WTC11 (cell line): Measurements from ENCODE around the gene CRY2. TPM values are rescaled to one million over a fixed set of nuclear protein-coding genes. Genes with fewer than 3 reads are reported as not detected.
A peak's percentile ranks its signal among the peaks of the same experiment; 100 is the strongest.

Experiments used
- ATAC-seq: fragments of 200-7000 bp; cut with Tn5 transposase; 2 replicates; pipeline ENCODE4 v1.10.0; 2021; ENCODE audit warnings: mild to moderate bottlenecking, moderate library complexity
- CTCF ChIA-PET: fragments of 300-600 bp; sonication (Branson Sonifier 250); formaldehyde crosslinking; loops from one replicate; lab custom pipeline; 2021; ENCODE audit warnings: antibody characterized with exemption; lab: Charles Lee
- POLR2A ChIA-PET: fragments of 350-600 bp; sonication (Branson Sonifier 250); formaldehyde crosslinking; loops from one replicate; lab custom pipeline; 2021; ENCODE audit warnings: antibody characterized with exemption; lab: Charles Lee
- DNase-seq: peaks from one replicate; pipeline ENCODE4 v3.0.0; 2021; ENCODE audit warnings: low spot score
- H3K27ac Mint-ChIP-seq: 2 replicates; pipeline ENCODE4 v1.8.0; 2021; ENCODE audit warnings: mixed read lengths
- H3K27me3 Mint-ChIP-seq: 2 replicates; pipeline ENCODE4 v1.8.0; 2021; ENCODE audit warnings: low read depth, mild to moderate bottlenecking, moderate library complexity, mixed read lengths
- H3K36me3 Mint-ChIP-seq: 2 replicates; pipeline ENCODE4 v1.8.0; 2021; ENCODE audit warnings: mixed read lengths
- H3K4me1 Mint-ChIP-seq: 2 replicates; pipeline ENCODE4 v1.8.0; 2022; ENCODE audit warnings: mixed read lengths
- H3K4me3 Mint-ChIP-seq: 2 replicates; pipeline ENCODE4 v1.8.0; 2021; ENCODE audit warnings: mild to moderate bottlenecking, moderate library complexity, mixed read lengths
- H3K9me3 Mint-ChIP-seq: 2 replicates; pipeline ENCODE4 v1.8.0; 2021; ENCODE audit warnings: mixed read lengths
- CBFB ChIP-seq: sonication (generic); formaldehyde crosslinking; IDR thresholded peaks from 2 replicates; pipeline ENCODE4 v1.8.1; 2022; ENCODE audit warnings: mild to moderate bottlenecking, low read depth, missing genetic modification reagents
- ELF4 ChIP-seq: sonication (generic); formaldehyde crosslinking; IDR thresholded peaks from 2 replicates; pipeline ENCODE4 v1.8.1; 2022; ENCODE audit warnings: low read depth, mild to moderate bottlenecking, moderate library complexity, missing genetic modification reagents
- ERG ChIP-seq: fragments of 250-450 bp; sonication (Bioruptor Pico); IDR thresholded peaks from 2 replicates; pipeline ENCODE4 v1.8.0; 2021; ENCODE audit warnings: mild to moderate bottlenecking
- ETV6 ChIP-seq: sonication (generic); formaldehyde crosslinking; IDR thresholded peaks from 2 replicates; pipeline ENCODE4 v1.8.1; 2022; ENCODE audit warnings: mild to moderate bottlenecking, missing genetic modification reagents
- JUN ChIP-seq: sonication (generic); formaldehyde crosslinking; IDR thresholded peaks from 2 replicates; pipeline ENCODE4 v1.8.0; 2023; ENCODE audit warnings: mild to moderate bottlenecking, missing genetic modification reagents
- KAT7 ChIP-seq: sonication (generic); formaldehyde crosslinking; IDR thresholded peaks from 2 replicates; pipeline ENCODE4 v1.8.1; 2023; ENCODE audit warnings: missing genetic modification reagents, mild to moderate bottlenecking, borderline replicate concordance
- MLX ChIP-seq: sonication (generic); formaldehyde crosslinking; IDR thresholded peaks from 2 replicates; pipeline ENCODE4 v1.8.1; 2023; ENCODE audit warnings: mild to moderate bottlenecking, missing genetic modification reagents, moderate library complexity
- MXD4 ChIP-seq: fragments of 250-450 bp; sonication (Bioruptor Pico); IDR thresholded peaks from 2 replicates; pipeline ENCODE4 v1.8.0; 2021; ENCODE audit warnings: mild to moderate bottlenecking, moderate library complexity, borderline replicate concordance
- SOX15 ChIP-seq: fragments of 250-450 bp; sonication (Bioruptor Pico); IDR thresholded peaks from 2 replicates; pipeline ENCODE4 v1.9.0; 2021; ENCODE audit warnings: mild to moderate bottlenecking
- TEAD1 ChIP-seq: sonication (generic); formaldehyde crosslinking; IDR thresholded peaks from 2 replicates; pipeline ENCODE4 v1.8.0; 2022; ENCODE audit warnings: mild to moderate bottlenecking, missing genetic modification reagents
- ZNF263 ChIP-seq: sonication (generic); formaldehyde crosslinking; IDR thresholded peaks from 2 replicates; pipeline ENCODE4 v1.8.1; 2022; ENCODE audit warnings: low read depth, mild to moderate bottlenecking, moderate library complexity, missing genetic modification reagents
- ZNF425 ChIP-seq: fragments of 250-450 bp; sonication (Bioruptor Pico); conservative IDR thresholded peaks from 2 replicates; pipeline ENCODE4 v1.9.0; 2021; ENCODE audit warnings: mild to moderate bottlenecking
- ZNF512 ChIP-seq: sonication (generic); formaldehyde crosslinking; IDR thresholded peaks from 2 replicates; pipeline ENCODE4 v1.8.1; 2022; ENCODE audit warnings: missing genetic modification reagents, borderline replicate concordance
- total RNA-seq: library from RNA; stranded (reverse); gene quantifications from 3 replicates; pipeline ENCODE4 v1.2.3, GENCODE V29; 2021
- TF ChIP-seq, protein P1 (sequence below): sonication (generic); formaldehyde crosslinking; conservative IDR thresholded peaks from 2 replicates; pipeline ENCODE4 v1.8.1; 2022; ENCODE audit warnings: mild to moderate bottlenecking, missing genetic modification reagents
- TF ChIP-seq, protein P2 (sequence below): sonication (generic); formaldehyde crosslinking; IDR thresholded peaks from 2 replicates; pipeline ENCODE4 v1.8.1; 2023; ENCODE audit warnings: mild to moderate bottlenecking, missing genetic modification reagents, borderline replicate concordance
- TF ChIP-seq, protein P3 (sequence below): sonication (generic); formaldehyde crosslinking; IDR thresholded peaks from 2 replicates; pipeline ENCODE4 v1.8.0; 2022; ENCODE audit warnings: mild to moderate bottlenecking, missing genetic modification reagents

The CRY2 gene
- total RNA-seq, 1 experiment from 2014 or later: 18.3 TPM

- no peak for TF ChIP-seq CBFB (CRISPR knock-in tag)
- TF ChIP-seq ZNF263 (CRISPR knock-in tag): peak; percentile 77; the same call in 1 of the 2 replicates
- H3K27ac Mint-ChIP-seq: peak overlapping the region; percentile 81; the same call in 1 of the 2 replicates
- ATAC-seq: peak; percentile 76
- ChIA-PET CTCF (interaction anchor here (1.0 to 2.3 kb wide), 5 partner anchors 9 to 81 kb away, joined by 4 to 6 read pairs (median 4); no protein-coding TSS in a partner anchor), POLR2A (no interaction called here)
- peak; percentile 39 for DNase-seq
- peaks cover 43% of the 10 kb centered on the region for H3K4me1 Mint-ChIP-seq
- no peaks in the 10 kb centered on the region for H3K9me3 Mint-ChIP-seq
- peaks cover 2% of the 10 kb centered on the region; the same call in 1 of the 2 replicates for H3K27me3 Mint-ChIP-seq
- no peaks in the 10 kb centered on the region; the same call in 1 of the 2 replicates for H3K36me3 Mint-ChIP-seq
- no peak overlapping the region for H3K4me3 Mint-ChIP-seq
Observed at GRCh38 chr11:45852712-45853101, 5.4 kb downstream of the CRY2 start.

DNA sequence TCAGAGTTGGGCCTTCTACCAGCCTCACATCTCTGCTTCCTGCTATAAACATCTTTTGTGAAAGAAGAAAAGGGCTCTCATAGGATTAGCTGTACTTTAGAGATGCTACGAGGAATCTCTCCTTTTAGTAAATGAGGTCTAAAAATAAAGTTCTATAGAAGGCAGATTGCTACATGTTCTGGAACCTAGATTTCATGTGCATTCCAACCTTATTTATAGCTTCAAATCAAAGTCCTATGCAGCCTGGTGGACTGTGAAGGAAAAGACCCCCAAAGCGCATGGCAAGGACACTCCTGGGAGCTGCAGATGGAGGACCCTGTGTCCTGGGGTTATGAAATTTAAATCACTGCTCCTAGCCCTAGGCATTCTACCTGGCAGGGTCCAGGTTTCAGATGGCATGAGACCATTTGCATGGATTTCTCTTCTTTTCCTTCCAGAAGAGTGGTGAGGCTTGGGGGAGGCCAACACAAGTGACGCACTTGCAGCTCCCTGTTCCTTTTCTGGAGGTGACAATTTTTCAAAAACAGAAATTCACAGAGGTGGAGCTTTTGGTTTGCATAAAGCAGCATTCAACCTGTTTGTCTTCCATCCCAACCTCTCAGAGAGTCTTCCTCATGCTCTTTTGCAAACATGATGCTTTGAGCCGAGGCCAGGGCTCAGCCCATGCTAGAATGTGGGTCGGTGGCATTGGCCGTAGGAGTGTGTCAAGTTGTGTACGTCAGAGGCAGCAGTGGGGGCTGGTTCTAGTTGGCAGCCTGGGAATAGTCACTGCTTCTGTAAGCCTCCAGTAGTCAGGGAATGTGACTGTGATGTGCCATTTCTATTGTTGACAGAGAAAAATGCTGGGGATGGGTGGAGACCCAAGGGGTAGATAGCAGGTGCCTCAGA is 6.3 kb downstream of the CRY2 start:
- Mint-ChIP-seq H3K27me3 (peaks cover 2% of the 10 kb centered on the region; the same call in 1 of the 2 replicates), H3K27ac (peak overlapping the region; percentile 41; the same call in 1 of the 2 replicates), H3K4me3 (no peak overlapping the region), H3K4me1 (peaks cover 41% of the 10 kb centered on the region), H3K9me3 (no peaks in the 10 kb centered on the region), H3K36me3 (no peaks in the 10 kb centered on the region; the same call in 1 of the 2 replicates)
- ChIA-PET POLR2A (no interaction called here), CTCF (interaction anchor here (1.2 to 2.3 kb wide), 2 partner anchors 9 to 82 kb away, joined by 4 to 6 read pairs; no protein-coding TSS in a partner anchor)
- DNase-seq (no peak), ATAC-seq (no peak)
- TF ChIP-seq MXD4 (CRISPR knock-in tag): no peak
- no peak for TF ChIP-seq SOX15 (CRISPR knock-in tag)
- TF ChIP-seq KAT7 (CRISPR knock-in tag): no peak
- TF ChIP-seq, protein P1, sequence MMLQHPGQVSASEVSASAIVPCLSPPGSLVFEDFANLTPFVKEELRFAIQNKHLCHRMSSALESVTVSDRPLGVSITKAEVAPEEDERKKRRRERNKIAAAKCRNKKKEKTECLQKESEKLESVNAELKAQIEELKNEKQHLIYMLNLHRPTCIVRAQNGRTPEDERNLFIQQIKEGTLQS: no peak
- no peak for TF ChIP-seq ZNF512 (CRISPR knock-in tag)
- TF ChIP-seq TEAD1 (CRISPR knock-in tag): no peak
- TF ChIP-seq ZNF425: no peak
- no peak for TF ChIP-seq MLX (CRISPR knock-in tag)
- TF ChIP-seq ETV6 (CRISPR knock-in tag): no peak

DNA sequence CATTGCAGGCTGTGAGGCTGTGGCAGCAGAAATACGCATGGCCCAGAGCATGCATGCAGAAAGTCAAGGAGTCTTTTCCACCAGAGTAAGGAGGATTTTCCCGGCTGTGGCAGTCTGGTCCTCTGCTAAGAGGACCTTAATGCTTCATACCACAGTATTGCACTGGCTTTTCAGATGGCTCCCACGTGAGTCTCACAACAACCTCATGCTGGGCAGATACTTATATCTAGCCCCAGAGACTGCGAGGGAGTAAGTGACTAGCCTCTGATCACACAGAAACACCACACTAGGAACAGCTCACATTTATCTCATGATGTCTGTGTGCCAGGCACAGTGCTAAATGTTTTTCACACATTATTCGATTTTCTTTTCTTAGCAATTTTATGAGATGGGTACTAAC is 8.0 kb downstream of the CRY2 start:
- ChIA-PET CTCF (interaction anchor here (0.7 to 1.6 kb wide), 3 partner anchors 13 to 151 kb away, joined by 4 to 8 read pairs (median 5); no protein-coding TSS in a partner anchor), POLR2A (interaction anchor here (0.6 kb wide), 2 partner anchors 62 to 491 kb away, joined by 3 to 8 read pairs; no protein-coding TSS in a partner anchor)
- H3K27ac Mint-ChIP-seq: peak overlapping the region; percentile 50; the same call in 1 of the 2 replicates
- H3K4me1 Mint-ChIP-seq: peaks cover 55% of the 10 kb centered on the region
- no peaks in the 10 kb centered on the region; the same call in 1 of the 2 replicates for H3K36me3 Mint-ChIP-seq
- DNase-seq: no peak
- ATAC-seq: no peak
- no peaks in the 10 kb centered on the region; the same call in 1 of the 2 replicates for H3K27me3 Mint-ChIP-seq
- H3K9me3 Mint-ChIP-seq: no peaks in the 10 kb centered on the region
- no peak overlapping the region for H3K4me3 Mint-ChIP-seq
- TF ChIP-seq ELF4 (CRISPR knock-in tag) (no peak), JUN (CRISPR knock-in tag) (no peak), ZNF512 (CRISPR knock-in tag) (no peak), CBFB (CRISPR knock-in tag) (no peak), ERG (no peak)
- TF ChIP-seq, protein P2, sequence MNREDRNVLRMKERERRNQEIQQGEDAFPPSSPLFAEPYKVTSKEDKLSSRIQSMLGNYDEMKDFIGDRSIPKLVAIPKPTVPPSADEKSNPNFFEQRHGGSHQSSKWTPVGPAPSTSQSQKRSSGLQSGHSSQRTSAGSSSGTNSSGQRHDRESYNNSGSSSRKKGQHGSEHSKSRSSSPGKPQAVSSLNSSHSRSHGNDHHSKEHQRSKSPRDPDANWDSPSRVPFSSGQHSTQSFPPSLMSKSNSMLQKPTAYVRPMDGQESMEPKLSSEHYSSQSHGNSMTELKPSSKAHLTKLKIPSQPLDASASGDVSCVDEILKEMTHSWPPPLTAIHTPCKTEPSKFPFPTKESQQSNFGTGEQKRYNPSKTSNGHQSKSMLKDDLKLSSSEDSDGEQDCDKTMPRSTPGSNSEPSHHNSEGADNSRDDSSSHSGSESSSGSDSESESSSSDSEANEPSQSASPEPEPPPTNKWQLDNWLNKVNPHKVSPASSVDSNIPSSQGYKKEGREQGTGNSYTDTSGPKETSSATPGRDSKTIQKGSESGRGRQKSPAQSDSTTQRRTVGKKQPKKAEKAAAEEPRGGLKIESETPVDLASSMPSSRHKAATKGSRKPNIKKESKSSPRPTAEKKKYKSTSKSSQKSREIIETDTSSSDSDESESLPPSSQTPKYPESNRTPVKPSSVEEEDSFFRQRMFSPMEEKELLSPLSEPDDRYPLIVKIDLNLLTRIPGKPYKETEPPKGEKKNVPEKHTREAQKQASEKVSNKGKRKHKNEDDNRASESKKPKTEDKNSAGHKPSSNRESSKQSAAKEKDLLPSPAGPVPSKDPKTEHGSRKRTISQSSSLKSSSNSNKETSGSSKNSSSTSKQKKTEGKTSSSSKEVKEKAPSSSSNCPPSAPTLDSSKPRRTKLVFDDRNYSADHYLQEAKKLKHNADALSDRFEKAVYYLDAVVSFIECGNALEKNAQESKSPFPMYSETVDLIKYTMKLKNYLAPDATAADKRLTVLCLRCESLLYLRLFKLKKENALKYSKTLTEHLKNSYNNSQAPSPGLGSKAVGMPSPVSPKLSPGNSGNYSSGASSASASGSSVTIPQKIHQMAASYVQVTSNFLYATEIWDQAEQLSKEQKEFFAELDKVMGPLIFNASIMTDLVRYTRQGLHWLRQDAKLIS (CRISPR knock-in tag): no peak
- TF ChIP-seq, protein P3, sequence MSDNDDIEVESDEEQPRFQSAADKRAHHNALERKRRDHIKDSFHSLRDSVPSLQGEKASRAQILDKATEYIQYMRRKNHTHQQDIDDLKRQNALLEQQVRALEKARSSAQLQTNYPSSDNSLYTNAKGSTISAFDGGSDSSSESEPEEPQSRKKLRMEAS: no peak
